Esophagus muscularis mucosa (tissue), 4 donors: ENCODE results near the gene ONECUT3. TPM values are rescaled to one million over a fixed set of nuclear protein-coding genes. Genes with fewer than 3 reads are reported as not detected.

ENCODE experiments used
- DNase-seq: peaks from one replicate; pipeline ENCODE4 v3.0.0-alpha.2; 2017; ENCODE audit errors: extremely low spot score
- H3K27ac ChIP-seq, 4 donors: fragments of 200-600 bp; sonication (generic); replicated peaks in 1 of 4; 1 replicate in 3 of 4; 2 replicates in 1 of 4; pipeline ENCODE4 v1.5.1; 2016 to 2019; ENCODE audit warnings: mild to moderate bottlenecking in 1 of 4
- H3K27me3 ChIP-seq, 4 donors: fragments of 200-600 bp; sonication (generic); one replicate each; pipeline versions ENCODE4 v1.5.1 to v1.6.0; 2016 to 2019
- H3K36me3 ChIP-seq, 4 donors: fragments of 200-600 bp; sonication (generic); one replicate each; pipeline ENCODE4 v1.5.1; 2016 to 2019
- H3K4me1 ChIP-seq, 4 donors: fragments of 200-600 bp; sonication (generic); one replicate each; pipeline ENCODE4 v1.5.1; 2016 to 2019
- H3K4me3 ChIP-seq, 4 donors: fragments of 200-600 bp; sonication (generic); 1 replicate in 2 of 4; 2 replicates in 2 of 4; pipeline ENCODE4 v1.5.1; 2016 to 2019; ENCODE audit warnings: mild to moderate bottlenecking in 4 of 4, moderate library complexity in 1 of 4
- H3K9me3 ChIP-seq, 4 donors: fragments of 200-600 bp; sonication (generic); 1 replicate in 3 of 4; 2 replicates in 1 of 4; pipeline ENCODE4 v1.5.1; 2016 to 2019
- EP300 ChIP-seq: sonication (generic); formaldehyde crosslinking; IDR thresholded peaks from one replicate; pipeline ENCODE4 v1.6.1; 2017; ENCODE audit warnings: antibody characterized with exemption
- POLR2A ChIP-seq: fragments of 450-650 bp; IDR thresholded peaks from one replicate; pipeline ENCODE4 v1.6.1; 2017; ENCODE audit warnings: antibody characterized with exemption, moderate library complexity, mild to moderate bottlenecking, low read depth
- POLR2AphosphoS5 ChIP-seq, 2 donors: sonication (generic); formaldehyde crosslinking; IDR thresholded peaks; one replicate each; pipeline ENCODE4 v1.6.1; 2017; ENCODE audit warnings: antibody characterized with exemption in 2 of 2
- WGBS: methylation state at CpG from one replicate; pipeline ENCODE4 v1.1.5; 2018; 5-methylcytosine and 5-hydroxymethylcytosine counted together
- intact Hi-C: fragments of 100-400 bp; cut with DNase I; formaldehyde crosslinking; loops from one replicate; pipeline ENCODE4 v1.15.1; 2023
- total RNA-seq, 4 donors: library from RNA; depleted of rRNA; stranded (reverse); fragments of >200 nt; gene quantifications; one replicate each; pipeline versions ENCODE4 v1.1.0 to v1.2.1, GENCODE V29; 2016
- TF ChIP-seq, protein P1 (sequence below), 3 experiments: fragments of 200-600 bp in 2 of 3; fragments of 450-650 bp in 1 of 3; sonication (generic) in 2 of 3; IDR thresholded peaks; one replicate each; pipeline ENCODE4 v1.5.1; 2017 to 2019; ENCODE audit warnings: antibody characterized with exemption in 3 of 3, mild to moderate bottlenecking in 2 of 3, moderate library complexity in 1 of 3

ONECUT3 gene
- total RNA-seq, 4 donors from 2014 or later: not detected

DNA sequence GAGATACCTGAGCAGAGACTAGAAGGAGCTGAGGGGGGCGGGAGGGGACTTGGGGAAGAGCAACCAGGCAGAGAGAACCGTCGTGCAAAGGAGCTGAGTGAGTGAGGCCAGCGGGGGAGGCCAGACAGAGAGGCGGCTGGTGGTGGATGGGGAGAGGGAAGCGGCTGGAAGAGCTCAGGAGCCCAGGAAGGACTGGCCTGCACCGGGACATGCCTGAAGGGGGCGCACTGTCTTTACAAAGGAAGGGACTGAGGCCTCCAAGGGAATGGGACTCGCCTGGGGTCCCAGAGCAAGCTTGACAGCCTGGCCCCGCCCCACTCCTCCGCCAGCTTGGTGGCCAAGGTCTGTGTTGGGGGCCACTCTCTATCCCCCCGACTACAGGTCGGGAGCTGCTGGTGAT lies 14.9 kb downstream of the ONECUT3 start:
- H3K9me3 ChIP-seq: peaks cover 0 to 19% (median 16%) of the 10 kb centered on the region in 4 donors
- no peak overlapping the region for H3K4me3 ChIP-seq
- H3K27ac ChIP-seq: no peak overlapping the region
- TF ChIP-seq, protein P1, sequence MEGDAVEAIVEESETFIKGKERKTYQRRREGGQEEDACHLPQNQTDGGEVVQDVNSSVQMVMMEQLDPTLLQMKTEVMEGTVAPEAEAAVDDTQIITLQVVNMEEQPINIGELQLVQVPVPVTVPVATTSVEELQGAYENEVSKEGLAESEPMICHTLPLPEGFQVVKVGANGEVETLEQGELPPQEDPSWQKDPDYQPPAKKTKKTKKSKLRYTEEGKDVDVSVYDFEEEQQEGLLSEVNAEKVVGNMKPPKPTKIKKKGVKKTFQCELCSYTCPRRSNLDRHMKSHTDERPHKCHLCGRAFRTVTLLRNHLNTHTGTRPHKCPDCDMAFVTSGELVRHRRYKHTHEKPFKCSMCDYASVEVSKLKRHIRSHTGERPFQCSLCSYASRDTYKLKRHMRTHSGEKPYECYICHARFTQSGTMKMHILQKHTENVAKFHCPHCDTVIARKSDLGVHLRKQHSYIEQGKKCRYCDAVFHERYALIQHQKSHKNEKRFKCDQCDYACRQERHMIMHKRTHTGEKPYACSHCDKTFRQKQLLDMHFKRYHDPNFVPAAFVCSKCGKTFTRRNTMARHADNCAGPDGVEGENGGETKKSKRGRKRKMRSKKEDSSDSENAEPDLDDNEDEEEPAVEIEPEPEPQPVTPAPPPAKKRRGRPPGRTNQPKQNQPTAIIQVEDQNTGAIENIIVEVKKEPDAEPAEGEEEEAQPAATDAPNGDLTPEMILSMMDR (IDR thresholded peaks at IDR 0.05): no peak
- TF ChIP-seq POLR2A: no peak
- TF ChIP-seq POLR2AphosphoS5 (IDR thresholded peaks at IDR 0.05): no peak
- no peak for TF ChIP-seq EP300
- peaks cover 4 to 8% (median 5%) of the 10 kb centered on the region in 4 donors for H3K4me1 ChIP-seq
- H3K27me3 ChIP-seq: peaks cover 10 to 96% (median 75%) of the 10 kb centered on the region in 4 donors
- WGBS: 21% methylated on average over 13 of the region's 13 CpGs
- intact Hi-C loops: no loop called here
- no peak for DNase-seq
- no peaks in the 10 kb centered on the region for H3K36me3 ChIP-seq

DNA sequence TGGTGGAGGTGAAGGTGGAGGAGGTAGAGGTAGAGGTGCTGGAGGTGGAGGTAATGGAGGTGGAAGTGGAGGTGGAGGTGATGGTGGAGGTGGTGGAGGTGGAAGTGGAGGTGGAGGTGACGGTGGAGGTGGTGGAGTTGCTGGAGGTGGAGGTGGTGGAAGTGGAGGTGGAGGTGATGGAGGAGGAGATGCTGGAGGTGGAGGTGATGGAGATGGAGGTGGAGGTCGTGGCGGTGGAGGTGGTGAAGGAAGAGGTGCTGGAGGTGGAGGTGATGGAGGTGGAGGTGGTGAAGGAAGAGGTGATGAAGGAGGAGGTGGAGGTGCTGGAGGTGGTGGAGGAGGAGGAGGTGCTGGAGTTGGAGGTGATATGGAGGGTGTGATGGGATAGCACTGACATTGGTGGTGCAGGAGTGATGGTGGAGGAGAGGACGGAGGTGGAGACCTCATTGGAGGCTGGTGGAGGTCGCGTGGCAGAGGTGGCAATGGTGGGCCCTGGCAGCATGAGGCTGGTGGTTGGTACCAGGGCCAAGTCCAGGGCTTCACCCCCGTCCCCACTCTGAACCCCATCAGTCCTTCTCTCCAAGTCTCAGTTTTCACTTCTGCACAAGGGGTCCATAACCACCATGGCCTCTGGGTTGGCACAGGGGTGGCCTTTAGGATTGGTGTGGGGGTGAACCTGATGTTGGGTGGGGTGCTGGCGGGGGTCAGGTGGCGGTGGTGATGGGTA lies 15.8 kb downstream of the ONECUT3 start:
- Histone ChIP-seq H3K9me3 (peaks cover 0 to 19% (median 16%) of the 10 kb centered on the region in 4 donors), H3K4me3 (no peak overlapping the region), H3K27me3 (peaks cover 10 to 96% (median 66%) of the 10 kb centered on the region in 4 donors), H3K4me1 (peaks cover 4 to 8% (median 5%) of the 10 kb centered on the region in 4 donors), H3K36me3 (no peaks in the 10 kb centered on the region), H3K27ac (no peak overlapping the region)
- intact Hi-C loops: no loop called here
- DNase-seq: no peak
- 81% methylated on average over 8 of the region's 9 CpGs for WGBS
- TF ChIP-seq EP300: no peak
- no peak for TF ChIP-seq POLR2A
- no peak for TF ChIP-seq POLR2AphosphoS5 (IDR thresholded peaks at IDR 0.05)
- TF ChIP-seq, protein P1 (IDR thresholded peaks at IDR 0.05): no peak

DNA sequence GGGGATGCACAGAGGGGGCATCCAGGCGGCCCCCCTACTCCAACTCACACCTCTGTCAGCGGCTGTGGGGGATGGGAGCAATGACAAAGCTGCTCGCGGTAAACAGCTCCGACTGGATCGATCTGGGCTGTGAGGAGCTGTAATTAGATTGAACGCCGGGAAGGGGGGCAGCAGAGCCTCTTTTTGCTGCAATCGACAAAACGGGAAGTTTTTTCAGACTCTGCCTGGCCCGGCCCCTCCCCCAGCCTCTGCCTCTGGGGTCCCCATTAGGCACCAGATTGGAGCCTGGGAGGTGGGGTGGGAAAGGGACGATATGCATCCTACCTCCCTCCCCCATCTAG lies 16.3 kb downstream of the ONECUT3 start:
- TF ChIP-seq POLR2A: no peak
- TF ChIP-seq, protein P1 (IDR thresholded peaks at IDR 0.05): no peak
- Histone ChIP-seq H3K36me3 (no peaks in the 10 kb centered on the region), H3K4me3 (no peak overlapping the region), H3K27me3 (peaks cover 10 to 96% (median 65%) of the 10 kb centered on the region in 4 donors), H3K4me1 (peaks cover 4 to 8% (median 5%) of the 10 kb centered on the region in 4 donors), H3K27ac (no peak overlapping the region), H3K9me3 (peaks cover 0 to 20% (median 17%) of the 10 kb centered on the region in 4 donors)
- intact Hi-C loops: no loop called here
- 20% methylated on average over 1 of the region's 12 CpGs for WGBS
- no peak for DNase-seq

DNA sequence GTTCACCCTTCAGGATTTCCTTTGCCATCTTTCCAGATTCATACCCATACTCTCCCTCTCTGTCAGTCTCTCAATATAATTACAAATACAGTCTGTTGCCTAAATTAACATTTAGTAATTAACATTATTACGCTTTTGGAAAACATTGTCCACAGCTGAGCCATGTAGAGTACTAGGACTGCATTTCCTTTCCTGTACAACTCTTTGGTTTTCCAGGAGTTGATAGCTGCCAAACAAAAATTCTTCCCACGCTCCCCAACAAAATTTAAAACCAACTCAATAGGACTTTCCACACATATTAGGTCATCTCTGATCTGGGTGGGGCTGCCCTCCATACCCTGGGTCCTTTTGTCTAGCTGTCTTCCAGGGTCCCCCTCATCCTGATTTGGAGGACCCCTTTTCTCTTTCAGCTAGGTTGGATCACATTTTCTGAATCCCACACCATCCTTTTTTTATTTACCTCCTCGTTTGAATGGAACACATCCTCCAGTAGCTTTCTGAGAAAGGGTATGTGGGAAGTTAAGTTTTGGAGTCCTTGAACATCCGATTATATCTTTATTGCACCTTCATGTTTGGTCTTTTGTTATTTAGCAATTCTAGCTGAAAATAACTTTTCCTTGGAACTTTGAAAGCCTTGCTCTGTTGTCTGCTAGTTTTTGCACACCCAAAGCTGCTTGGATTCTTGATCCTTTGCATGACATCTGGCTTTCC lies 17.7 kb downstream of the ONECUT3 start:
- H3K4me1 ChIP-seq: peaks cover 7 to 18% (median 8%) of the 10 kb centered on the region in 4 donors
- 89% methylated on average over 4 of the region's 4 CpGs for WGBS
- DNase-seq: no peak
- intact Hi-C loops: no loop called here
- H3K4me3 ChIP-seq: no peak overlapping the region
- TF ChIP-seq EP300 (no peak), POLR2AphosphoS5 (IDR thresholded peaks at IDR 0.05) (no peak), POLR2A (no peak)
- TF ChIP-seq, protein P1 (IDR thresholded peaks at IDR 0.05): no peak
- H3K9me3 ChIP-seq: peaks cover 0 to 27% (median 25%) of the 10 kb centered on the region in 4 donors
- peaks cover 18 to 96% (median 66%) of the 10 kb centered on the region in 4 donors for H3K27me3 ChIP-seq
- H3K27ac ChIP-seq: no peak overlapping the region
- no peaks in the 10 kb centered on the region for H3K36me3 ChIP-seq
